Measurements from ENCODE around the gene SCNN1B.

The SCNN1B gene

GRCh38 chr16:23319861-23320615, 17.9 kb downstream of the SCNN1B start:
- DNase-seq (ENCODE audit: low read depth), result no peak
- no peak overlapping the region for H3K4me3 ChIP-seq (ENCODE audit: low read depth, low read length)
- no peak for TF ChIP-seq CTCF (conservative IDR thresholded peaks at IDR 0.05; ENCODE audit: low read depth, low read length)

GRCh38 chr16:23320693-23321092, 18.6 kb downstream of the SCNN1B start:
- no peak overlapping the region for H3K4me3 ChIP-seq (ENCODE audit: low read depth, low read length)
- no peak for TF ChIP-seq CTCF (conservative IDR thresholded peaks at IDR 0.05; ENCODE audit: low read depth, low read length)
- DNase-seq (ENCODE audit: low read depth), result no peak

GRCh38 chr16:23321206-23321875, 19.2 kb downstream of the SCNN1B start:
- no peak overlapping the region for H3K4me3 ChIP-seq (ENCODE audit: low read depth, low read length)
- no peak for DNase-seq (ENCODE audit: low read depth)
- TF ChIP-seq CTCF (conservative IDR thresholded peaks at IDR 0.05; ENCODE audit: low read depth, low read length), result no peak

GRCh38 chr16:23323224-23324030, 21.3 kb downstream of the SCNN1B start:
- H3K4me3 ChIP-seq (ENCODE audit: low read depth, low read length), result no peak overlapping the region
- TF ChIP-seq CTCF (conservative IDR thresholded peaks at IDR 0.05; ENCODE audit: low read depth, low read length), result no peak
- DNase-seq (ENCODE audit: low read depth), result no peak

DNA sequence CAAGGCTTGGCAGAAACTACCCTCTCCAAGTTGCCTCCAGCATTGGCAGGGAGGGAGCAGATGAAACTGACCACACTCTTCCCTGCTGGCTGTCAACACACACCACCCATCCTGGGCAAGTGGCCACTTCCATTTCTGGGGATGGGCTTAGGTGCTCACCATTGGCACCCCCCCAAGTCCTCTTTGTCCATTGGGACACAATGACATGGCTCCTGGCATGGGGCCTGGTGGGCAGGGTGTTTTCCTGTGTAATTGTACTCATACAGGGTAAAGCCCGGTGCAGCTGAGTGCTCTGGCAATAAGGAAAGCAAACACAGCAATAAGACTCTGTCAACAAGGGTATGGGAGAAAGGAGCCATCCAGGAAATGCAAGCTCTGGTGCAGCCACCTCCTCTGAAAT, 22.6 kb downstream of the SCNN1B start:
- no peak for TF ChIP-seq CTCF (conservative IDR thresholded peaks at IDR 0.05; ENCODE audit: low read depth, low read length)
- DNase-seq (ENCODE audit: low read depth), result no peak
- no peak overlapping the region for H3K4me3 ChIP-seq (ENCODE audit: low read depth, low read length)

- no peak for DNase-seq (ENCODE audit: low read depth)
- H3K4me3 ChIP-seq (ENCODE audit: low read depth, low read length), result no peak overlapping the region
- no peak for TF ChIP-seq CTCF (conservative IDR thresholded peaks at IDR 0.05; ENCODE audit: low read depth, low read length)
Observed at GRCh38 chr16:23327836-23328235, 25.7 kb downstream of the SCNN1B start.
